K562 (cell line): ENCODE measurements around the gene MBD5. TPM values are rescaled to one million over a fixed set of nuclear protein-coding genes. Genes with fewer than 3 reads are reported as not detected.

Experiments
- ESRRB ChIP-seq: fragments of 250-450 bp; sonication (Bioruptor Pico); IDR thresholded peaks from 2 replicates; pipeline ENCODE4 v1.5.0; 2020; ENCODE audit warnings: mild to moderate bottlenecking, moderate library complexity, borderline replicate concordance
- EZH2 ChIP-seq: IDR thresholded peaks from 2 replicates; pipeline ENCODE4 v1.6.1; 2012; ENCODE audit warnings: low read depth, mild to moderate bottlenecking, inconsistent platforms, low read length, borderline replicate concordance
- FOSL1 ChIP-seq: fragments of 200-800 bp; sonication (Bioruptor generic); conservative IDR thresholded peaks from 2 replicates; pipeline ENCODE4 v1.6.1; 2016; ENCODE audit warnings: missing genetic modification characterization, missing compliant biosample characterization
- GATAD2A ChIP-seq: fragments of 450-650 bp; IDR thresholded peaks from 2 replicates; pipeline ENCODE4 v1.6.1; 2017
- PATZ1 ChIP-seq: fragments of 250-450 bp; sonication (Bioruptor Pico); IDR thresholded peaks from 2 replicates; pipeline ENCODE4 v1.5.0; 2020; ENCODE audit warnings: mild to moderate bottlenecking, borderline replicate concordance
- SETDB1 ChIP-seq: IDR thresholded peaks from one replicate; pipeline ENCODE4 v1.6.1; 2012; ENCODE audit warnings: low read length, control low read depth, inconsistent platforms
- SIX5 ChIP-seq, 2 experiments: IDR thresholded peaks; 2 replicates each; pipeline ENCODE4 v1.6.1; 2011; ENCODE audit warnings: low read length in 2 of 2, borderline replicate concordance in 1 of 2, low read depth in 1 of 2, mild to moderate bottlenecking in 1 of 2, moderate library complexity in 1 of 2; ENCODE audit not compliant: insufficient read depth in 1 of 2
- SRSF9 ChIP-seq: fragments of 200-400 bp; formaldehyde crosslinking; IDR thresholded peaks from 2 replicates; pipeline ENCODE4 v1.6.1; 2017; ENCODE audit warnings: low read depth, low read length, borderline replicate concordance
- STAG1 ChIP-seq: sonication (generic); formaldehyde crosslinking; IDR thresholded peaks from 2 replicates; pipeline ENCODE4 v1.5.0; 2020; ENCODE audit warnings: missing genetic modification reagents, borderline replicate concordance
- ZNF121 ChIP-seq: sonication (generic); formaldehyde crosslinking; conservative IDR thresholded peaks from 2 replicates; pipeline ENCODE4 v1.8.0; 2022; ENCODE audit warnings: missing genetic modification reagents
- ZNF778 ChIP-seq: fragments of 450-650 bp; formaldehyde crosslinking; IDR thresholded peaks from 2 replicates; pipeline ENCODE4 v1.4.0; 2020; ENCODE audit warnings: mild to moderate bottlenecking, moderate library complexity
- polyA plus RNA-seq, 8 experiments: library from polyadenylated mRNA; depleted of rRNA in 4 of 8; stranded (reverse) in 5 of 8; unstranded in 3 of 8; fragments of >200 nt; fragmentation: Nextera tagmentation in 2 of 8; fragmentation: Illumina TruSeq in 1 of 8; extraction: Ambion mirVana in 2 of 8; extraction: Trizol in 1 of 8; gene quantifications; 2 replicates each; pipeline versions ENCODE4 v1.2.1 to v1.2.3, GENCODE V29; 2011 to 2014; ENCODE audit warnings: inconsistent platforms in 1 of 8, missing spikeins in 1 of 8
- total RNA-seq, 7 experiments: library from RNA; depleted of rRNA in 6 of 7; stranded (reverse); fragments of >200 nt in 6 of 7; fragmentation: Illumina TruSeq in 2 of 7; extraction: Trizol in 2 of 7; gene quantifications; 2 replicates each; pipeline versions ENCODE4 v1.2.1 to v1.2.3, GENCODE V29; 2011 to 2021; ENCODE audit warnings: low replicate concordance in 1 of 7
- TF ChIP-seq, protein P1 (sequence below), 2 experiments: fragments of 450-650 bp; IDR thresholded peaks; 2 replicates each; pipeline ENCODE4 v1.6.1; 2016; ENCODE audit warnings: mild to moderate bottlenecking in 2 of 2, borderline replicate concordance in 1 of 2, low read depth in 1 of 2, moderate library complexity in 1 of 2

MBD5 gene
- total and polyA plus RNA-seq, 9 of the 15 experiments (the other 6 are each of a cell fraction or from before 2014, with no cell fraction given): 3.4 to 14.5 (median 9.0) TPM

DNA sequence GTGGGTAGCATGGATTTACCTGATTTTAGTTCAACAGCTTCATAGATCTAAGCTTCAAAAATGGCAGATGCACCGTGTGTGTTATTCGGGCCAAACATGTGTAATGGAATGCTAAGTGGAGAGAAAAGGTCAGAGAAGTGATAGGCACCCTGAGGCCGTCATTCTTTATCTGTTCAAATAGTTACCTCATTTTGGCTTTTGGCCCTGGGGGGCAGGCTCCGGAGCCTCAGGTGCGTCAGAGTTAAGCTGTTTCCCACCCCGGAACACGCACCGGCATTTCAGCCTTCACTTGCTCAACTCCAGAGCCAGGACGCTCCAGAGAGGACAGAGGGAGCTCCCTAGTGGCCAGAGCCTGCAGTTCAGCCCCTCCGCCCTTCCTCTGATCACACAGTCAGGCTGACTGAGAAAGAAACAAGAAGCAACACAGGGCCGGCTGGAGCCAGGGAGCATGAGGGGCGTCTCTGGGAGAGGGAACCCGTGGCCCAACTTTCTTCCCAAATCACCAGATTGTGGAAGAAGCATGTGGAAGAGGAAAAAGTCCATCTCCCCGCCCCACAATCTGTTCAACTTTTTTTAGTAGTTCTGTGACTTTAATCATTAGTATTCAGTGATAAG, 488.5 kb downstream of the MBD5 start (continued):
- TF ChIP-seq, protein P1, sequence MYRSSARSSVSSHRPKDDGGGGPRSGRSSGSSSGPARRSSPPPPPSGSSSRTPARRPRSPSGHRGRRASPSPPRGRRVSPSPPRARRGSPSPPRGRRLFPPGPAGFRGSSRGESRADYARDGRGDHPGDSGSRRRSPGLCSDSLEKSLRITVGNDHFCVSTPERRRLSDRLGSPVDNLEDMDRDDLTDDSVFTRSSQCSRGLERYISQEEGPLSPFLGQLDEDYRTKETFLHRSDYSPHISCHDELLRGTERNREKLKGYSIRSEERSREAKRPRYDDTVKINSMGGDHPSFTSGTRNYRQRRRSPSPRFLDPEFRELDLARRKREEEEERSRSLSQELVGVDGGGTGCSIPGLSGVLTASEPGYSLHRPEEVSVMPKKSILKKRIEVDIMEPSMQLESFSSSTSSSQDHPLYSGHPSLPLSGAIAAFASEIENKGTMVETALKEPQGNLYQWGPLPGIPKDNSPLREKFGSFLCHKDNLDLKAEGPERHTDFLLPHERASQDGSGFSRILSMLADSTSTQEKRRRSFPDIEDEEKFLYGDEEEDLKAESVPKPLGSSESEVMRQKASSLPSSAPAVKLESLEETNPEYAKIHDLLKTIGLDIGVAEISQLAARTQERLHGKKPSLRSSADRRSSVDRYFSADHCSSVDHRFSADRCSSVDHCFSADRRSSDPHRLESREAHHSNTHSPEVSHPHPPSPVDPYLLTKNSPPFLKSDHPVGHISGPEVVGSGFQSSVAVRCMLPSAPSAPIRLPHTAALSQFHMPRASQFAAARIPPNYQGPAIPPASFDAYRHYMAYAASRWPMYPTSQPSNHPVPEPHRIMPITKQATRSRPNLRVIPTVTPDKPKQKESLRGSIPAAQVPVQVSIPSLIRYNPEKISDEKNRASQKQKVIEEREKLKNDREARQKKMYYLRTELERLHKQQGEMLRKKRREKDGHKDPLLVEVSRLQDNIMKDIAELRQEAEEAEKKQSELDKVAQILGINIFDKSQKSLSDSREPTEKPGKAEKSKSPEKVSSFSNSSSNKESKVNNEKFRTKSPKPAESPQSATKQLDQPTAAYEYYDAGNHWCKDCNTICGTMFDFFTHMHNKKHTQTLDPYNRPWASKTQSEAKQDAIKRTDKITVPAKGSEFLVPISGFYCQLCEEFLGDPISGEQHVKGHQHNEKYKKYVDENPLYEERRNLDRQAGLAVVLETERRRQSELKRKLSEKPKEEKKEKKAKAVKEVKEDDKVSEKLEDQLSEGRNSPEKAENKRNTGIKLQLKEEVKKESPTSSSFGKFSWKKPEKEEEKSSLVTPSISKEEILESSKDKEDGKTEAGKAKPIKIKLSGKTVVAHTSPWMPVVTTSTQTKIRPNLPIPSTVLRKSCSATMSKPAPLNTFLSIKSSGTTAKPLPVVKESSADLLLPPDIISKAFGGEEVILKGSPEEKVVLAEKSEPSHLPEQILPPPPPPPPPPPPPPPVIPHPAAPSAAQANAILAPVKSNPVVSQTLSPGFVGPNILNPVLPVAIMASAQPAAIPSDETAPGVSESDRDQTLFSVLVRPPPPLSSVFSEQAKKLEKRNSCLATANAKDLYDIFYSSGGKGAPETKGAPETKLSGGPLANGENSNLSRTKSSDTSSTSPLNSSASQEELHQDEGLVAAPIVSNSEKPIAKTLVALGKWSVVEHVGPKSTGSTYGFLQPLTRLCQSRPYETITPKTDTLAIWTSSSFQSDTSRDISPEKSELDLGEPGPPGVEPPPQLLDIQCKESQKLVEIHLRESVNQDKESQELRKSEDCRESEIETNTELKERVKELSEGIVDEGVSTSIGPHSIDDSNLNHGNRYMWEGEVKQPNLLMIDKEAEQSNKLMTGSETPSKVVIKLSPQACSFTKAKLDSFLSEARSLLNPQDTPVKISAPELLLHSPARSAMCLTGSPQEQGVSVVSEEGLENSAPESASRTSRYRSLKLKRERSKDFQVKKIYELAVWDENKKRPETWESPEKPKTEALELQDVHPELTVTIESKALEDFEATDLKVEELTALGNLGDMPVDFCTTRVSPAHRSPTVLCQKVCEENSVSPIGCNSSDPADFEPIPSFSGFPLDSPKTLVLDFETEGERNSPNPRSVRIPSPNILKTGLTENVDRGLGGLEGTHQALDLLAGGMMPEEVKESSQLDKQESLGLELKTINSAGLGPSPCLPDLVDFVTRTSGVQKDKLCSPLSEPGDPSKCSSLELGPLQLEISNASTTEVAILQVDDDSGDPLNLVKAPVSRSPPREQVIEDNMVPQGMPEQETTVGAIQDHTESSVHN (IDR thresholded peaks at IDR 0.05; ENCODE audit: borderline replicate concordance in 1 of 2, low read depth in 1 of 2): no peak
- peak; percentile 45; the same call in 1 of the 2 replicates for TF ChIP-seq STAG1 (CRISPR knock-in tag)
- TF ChIP-seq ZNF121: no peak
- no peak for TF ChIP-seq SIX5 (IDR thresholded peaks at IDR 0.05; ENCODE audit: borderline replicate concordance in 1 of 2, insufficient read depth in 1 of 2, low read depth in 1 of 2, low read length in 2 of 2)
- TF ChIP-seq FOSL1 (tag): no peak
- TF ChIP-seq ZNF778 (CRISPR knock-in tag): no peak
- no peak for TF ChIP-seq ESRRB (CRISPR knock-in tag)
- TF ChIP-seq SRSF9: no peak
- TF ChIP-seq SETDB1: no peak
- TF ChIP-seq PATZ1 (CRISPR knock-in tag): no peak
- TF ChIP-seq EZH2: no peak
- no peak; the same call in 1 of the 2 replicates for TF ChIP-seq GATAD2A
